Coronary artery (tissue), 2 donors: Measurements from ENCODE around the gene PBXIP1.

Experiments used
- DNase-seq: peaks from one replicate; pipeline ENCODE4 v3.0.0-alpha.2; 2017; ENCODE audit warnings: low spot score
- H3K27ac ChIP-seq, 2 donors: fragments of 200-600 bp; sonication (generic); one replicate each; pipeline ENCODE4 v1.5.1; 2016 to 2019
- H3K4me3 ChIP-seq: fragments of 200-600 bp; sonication (generic); 2 replicates; pipeline ENCODE4 v1.5.1; 2016; ENCODE audit warnings: mild to moderate bottlenecking, moderate library complexity
- TF ChIP-seq, protein P1 (sequence below): fragments of 200-600 bp; sonication (generic); IDR thresholded peaks from one replicate; pipeline ENCODE4 v1.5.1; 2019; ENCODE audit warnings: antibody characterized with exemption

Gene PBXIP1

DNA sequence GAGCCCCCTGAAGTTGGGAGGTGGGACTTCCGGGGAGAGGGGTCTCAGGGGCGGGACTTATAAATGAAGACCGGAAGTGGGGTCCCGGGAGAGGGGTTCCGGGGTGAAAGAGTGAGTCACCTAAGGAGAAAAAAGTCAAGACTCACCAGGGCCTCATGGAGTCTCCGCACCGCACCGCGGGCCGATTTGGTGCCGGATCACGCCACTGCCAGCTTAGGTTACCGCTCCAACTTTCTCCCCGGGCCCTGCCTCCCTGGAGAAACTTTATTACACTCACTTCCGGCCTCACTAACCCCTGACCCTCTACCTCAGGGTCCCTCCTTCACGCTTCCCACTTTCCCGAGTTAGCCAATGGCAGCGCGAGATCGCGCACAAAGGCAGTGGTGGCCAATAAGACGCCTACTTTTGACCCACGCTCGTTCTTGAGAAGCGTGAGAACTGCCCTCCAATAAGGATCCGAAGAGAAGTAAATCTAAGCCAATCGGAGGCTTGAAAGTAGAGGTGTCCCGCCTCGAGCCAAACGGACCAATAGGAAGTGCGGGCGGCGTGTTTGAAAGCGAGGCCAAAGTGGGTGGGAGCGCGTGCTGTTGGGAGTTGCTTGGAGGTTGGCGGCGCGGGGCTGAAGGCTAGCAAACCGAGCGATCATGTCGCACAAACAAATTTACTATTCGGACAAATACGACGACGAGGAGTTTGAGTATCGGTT, 18.4 kb upstream of the PBXIP1 start, which contains the start of gene CKS1B:
TSS of gene CKS1B (plus strand) at position 580 of the 706 bp plus-strand sequence. CDS start at position 645, 65 bp downstream.
- peak within 1 kb of the TSS; percentile 98 for H3K27ac ChIP-seq
- H3K4me3 ChIP-seq = peak within 1 kb of the TSS; percentile 78
- TF ChIP-seq, protein P1, sequence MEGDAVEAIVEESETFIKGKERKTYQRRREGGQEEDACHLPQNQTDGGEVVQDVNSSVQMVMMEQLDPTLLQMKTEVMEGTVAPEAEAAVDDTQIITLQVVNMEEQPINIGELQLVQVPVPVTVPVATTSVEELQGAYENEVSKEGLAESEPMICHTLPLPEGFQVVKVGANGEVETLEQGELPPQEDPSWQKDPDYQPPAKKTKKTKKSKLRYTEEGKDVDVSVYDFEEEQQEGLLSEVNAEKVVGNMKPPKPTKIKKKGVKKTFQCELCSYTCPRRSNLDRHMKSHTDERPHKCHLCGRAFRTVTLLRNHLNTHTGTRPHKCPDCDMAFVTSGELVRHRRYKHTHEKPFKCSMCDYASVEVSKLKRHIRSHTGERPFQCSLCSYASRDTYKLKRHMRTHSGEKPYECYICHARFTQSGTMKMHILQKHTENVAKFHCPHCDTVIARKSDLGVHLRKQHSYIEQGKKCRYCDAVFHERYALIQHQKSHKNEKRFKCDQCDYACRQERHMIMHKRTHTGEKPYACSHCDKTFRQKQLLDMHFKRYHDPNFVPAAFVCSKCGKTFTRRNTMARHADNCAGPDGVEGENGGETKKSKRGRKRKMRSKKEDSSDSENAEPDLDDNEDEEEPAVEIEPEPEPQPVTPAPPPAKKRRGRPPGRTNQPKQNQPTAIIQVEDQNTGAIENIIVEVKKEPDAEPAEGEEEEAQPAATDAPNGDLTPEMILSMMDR = no peak
- DNase-seq = peak; percentile 99

DNA sequence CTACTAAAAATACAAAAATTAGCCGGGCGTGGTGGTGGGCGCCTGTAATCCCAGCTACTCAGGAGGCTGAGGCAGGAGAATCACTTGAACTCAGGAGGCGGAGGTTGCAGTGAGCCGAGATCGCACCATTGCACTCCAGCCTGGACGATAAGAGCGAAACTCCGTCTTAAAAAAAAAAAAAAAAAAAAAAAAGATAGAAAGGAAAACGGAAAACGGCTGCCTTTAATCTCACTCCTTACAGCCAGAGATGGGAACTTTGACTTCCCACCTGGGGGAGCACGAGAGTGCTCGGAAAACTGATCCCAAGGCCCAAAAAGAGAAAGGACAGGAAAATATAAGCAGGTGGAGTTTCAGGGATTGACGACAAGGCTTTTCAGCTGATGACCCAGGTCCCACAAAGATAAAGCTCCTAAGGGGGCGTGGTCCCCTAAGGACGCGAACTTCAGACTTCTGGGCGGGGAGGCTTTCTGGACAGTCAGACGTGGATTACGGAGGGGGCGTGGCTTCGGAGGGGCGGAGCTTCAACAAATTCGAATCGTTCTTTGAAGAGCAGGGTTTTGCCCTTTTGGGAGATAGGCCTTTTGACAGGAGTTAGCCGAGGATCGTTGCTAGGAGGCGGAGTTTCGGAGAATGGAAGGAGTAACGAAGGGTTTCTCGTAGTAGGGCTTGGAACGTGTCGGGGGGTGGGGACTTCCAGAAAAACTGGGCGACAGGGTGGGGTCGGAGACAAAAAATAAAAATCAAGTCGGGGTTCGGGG, 17.6 kb upstream of the PBXIP1 start:
- TF ChIP-seq, protein P1 = no peak
- Histone ChIP-seq H3K27ac (peak overlapping the region; percentile 98), H3K4me3 (peak overlapping the region; percentile 78)
- DNase-seq = peak; percentile 99

DNA sequence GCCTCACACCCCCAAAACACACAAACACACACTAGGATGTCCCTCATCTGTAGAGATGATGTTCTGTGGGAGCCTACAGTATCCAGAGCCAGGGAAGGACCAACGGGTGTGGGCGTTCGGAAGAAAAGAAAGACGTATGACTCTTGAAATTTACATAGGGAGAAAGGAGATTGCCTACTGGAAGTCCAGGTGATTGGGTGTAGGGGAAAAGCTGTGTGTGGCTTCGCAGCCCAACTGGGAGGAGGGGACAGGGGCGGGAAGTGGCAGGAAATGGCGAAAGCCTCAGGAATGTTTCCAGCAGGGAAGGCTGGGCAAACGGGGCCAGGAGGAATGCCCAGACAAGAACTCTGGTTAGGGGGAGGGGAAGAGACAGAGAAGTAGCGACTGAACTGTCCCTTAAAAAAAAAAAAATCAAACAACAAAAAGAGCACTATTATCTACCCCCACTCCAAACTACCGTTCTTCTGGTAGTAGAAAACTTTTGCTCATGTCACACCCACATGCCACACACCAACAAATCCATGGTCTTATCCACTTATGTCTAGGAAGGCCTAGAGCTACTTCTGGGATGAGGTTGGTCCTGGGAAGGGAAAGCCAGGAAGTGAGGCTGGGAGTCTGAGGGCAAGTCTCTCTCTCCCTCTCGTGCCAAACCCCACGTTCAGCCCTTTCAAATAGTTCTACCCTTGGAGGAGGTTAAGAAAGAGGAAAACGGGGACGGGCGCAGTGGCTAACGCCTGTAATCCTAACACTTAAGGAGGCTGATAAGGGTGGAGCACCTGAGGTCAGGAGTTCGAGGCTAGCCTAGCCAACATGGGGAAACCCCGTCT, 16.8 kb upstream of the PBXIP1 start:
- Histone ChIP-seq H3K4me3 (peak overlapping the region; percentile 78), H3K27ac (peak overlapping the region; percentile 98)
- TF ChIP-seq, protein P1 = no peak
- peak; percentile 94 for DNase-seq

DNA sequence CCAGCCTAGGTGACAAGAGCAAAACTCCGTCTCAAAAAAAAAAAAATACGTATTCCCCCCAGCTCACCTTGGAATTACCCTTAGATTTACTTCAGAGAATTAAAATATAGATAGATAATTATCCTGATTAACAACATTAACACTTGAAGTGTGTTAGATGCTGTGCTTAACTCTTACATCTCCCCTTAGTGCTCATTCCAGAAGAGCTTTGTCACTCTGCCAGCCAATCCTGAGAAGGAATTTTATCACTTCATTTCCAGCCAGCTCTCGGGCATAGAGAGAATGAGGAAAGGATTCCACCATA, 16.3 kb upstream of the PBXIP1 start:
- no peak for DNase-seq
- H3K4me3 ChIP-seq = peak overlapping the region; percentile 78
- TF ChIP-seq, protein P1 = no peak
- H3K27ac ChIP-seq = peak overlapping the region; percentile 98

DNA sequence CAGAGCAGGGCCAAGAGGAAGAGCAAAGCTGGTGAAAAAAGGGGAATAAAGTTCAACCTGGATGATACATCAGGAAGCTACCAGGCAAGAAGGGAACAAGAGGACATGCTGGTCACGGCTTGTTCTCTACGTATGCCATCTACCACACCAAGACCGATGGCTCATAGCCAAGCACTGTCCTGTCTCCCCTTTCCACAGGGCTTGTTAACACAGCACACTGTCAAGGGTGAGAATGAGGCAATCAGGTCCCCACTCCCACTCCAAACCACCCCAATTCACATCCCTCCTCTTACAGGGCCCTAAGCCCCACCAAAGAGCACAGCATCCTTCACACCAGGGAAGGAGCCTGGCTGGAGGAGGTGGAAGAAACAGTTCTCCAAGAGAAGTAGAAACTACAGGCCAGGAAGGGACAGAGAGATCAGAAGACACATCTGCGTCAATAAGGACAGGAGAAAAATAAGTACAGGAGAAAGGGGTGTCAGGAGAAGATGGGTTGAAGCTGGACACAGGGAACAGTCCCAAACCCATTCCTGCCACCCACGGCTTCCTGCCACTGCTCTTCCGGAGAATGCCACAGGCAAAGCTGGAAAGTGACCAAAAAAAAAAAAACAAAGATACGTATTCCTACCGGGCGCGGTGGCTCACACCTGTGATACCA, 15.6 kb upstream of the PBXIP1 start:
- DNase-seq = no peak
- TF ChIP-seq, protein P1 = no peak
- peak overlapping the region; percentile 78 for H3K4me3 ChIP-seq
- peak overlapping the region; percentile 98 for H3K27ac ChIP-seq

DNA sequence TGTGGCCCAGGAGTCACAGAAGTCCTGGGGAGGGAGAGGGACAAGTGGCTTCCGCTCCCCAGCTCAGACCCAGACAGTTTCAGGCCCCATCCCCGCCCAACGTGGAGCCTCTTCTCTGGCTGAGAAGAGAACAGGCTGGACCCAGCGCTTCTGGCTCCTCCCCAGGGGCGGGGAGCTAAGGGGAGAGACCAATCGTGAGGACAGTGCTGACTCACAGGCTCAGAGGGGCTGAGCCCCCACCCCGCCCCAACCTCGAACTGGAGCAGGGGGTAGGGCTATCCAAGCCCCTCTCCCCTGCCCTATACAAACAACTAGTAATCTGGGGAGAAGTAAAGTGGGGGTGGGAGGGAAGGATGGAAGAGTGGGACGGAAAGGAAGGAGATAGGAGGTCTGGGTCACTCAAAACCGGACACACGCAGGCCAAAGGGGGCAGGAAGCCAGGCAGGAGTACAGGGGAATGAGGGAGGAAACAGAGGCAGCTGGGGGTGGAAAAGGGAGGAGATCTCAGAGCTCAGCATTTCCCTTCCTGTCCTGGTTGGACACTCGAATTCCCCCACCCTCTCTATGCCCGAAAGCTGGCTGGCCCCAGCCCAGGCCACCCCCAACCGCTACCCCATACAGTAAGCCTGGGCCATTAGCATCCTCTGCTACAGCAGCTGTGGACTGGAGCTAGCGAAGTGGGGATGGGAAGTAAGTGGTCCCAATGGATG, 14.9 kb upstream of the PBXIP1 start, which contains the start of gene SHC1:
TSS of gene SHC1 (minus strand) at position 117 of the 710 bp plus-strand sequence. CDS start 221 bp downstream, outside the sequence.
- TF ChIP-seq, protein P1 = no peak
- peak; percentile 98 for DNase-seq
- peak within 1 kb of the TSS; percentile 98 for H3K27ac ChIP-seq
- peak within 1 kb of the TSS; percentile 78 for H3K4me3 ChIP-seq
